ENCODE data around the gene CHMP1A. TPM values are rescaled to one million over a fixed set of nuclear protein-coding genes. Genes with fewer than 3 reads are reported as not detected.

CHMP1A gene
- total RNA-seq, 1 experiment from 2014 or later, result 108 TPM

DNA sequence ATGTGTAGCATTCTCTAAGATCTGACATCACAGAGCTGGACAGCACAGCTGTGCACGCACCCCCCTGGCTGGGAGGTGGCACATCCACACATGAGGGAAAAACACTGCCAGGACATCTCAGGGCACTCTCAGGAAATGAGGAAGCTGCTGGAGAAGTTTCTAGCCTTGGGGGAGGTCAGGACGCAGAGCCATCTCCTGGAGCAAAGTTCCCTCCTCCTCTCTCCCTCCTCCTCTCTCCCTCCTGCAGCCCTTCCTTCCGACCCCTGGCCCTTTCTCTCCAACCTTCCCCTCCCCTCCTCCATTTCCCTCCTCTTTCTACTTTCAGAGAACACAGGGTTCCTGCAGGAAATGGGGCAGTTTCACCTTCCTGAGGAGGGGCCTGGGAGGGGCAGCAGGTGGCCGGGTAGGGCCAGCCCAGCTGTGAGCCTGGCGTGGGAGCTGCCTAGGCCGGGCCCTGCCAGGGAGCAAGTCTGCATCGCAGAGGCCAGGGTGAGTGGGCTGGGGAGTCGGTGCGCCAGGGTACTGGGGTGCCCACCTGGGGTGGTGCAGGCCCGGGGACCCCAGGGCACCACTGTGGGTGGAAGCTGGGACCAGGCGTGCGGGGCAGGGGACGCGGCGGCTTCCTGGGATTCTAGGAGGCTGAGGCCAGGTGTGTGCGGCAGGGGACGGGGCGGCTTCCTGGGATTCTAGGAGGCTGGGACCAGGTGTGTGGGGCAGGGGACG lies 44.1 kb downstream of the CHMP1A start, which contains the start of gene DPEP1:
DPEP1 (plus strand) TSS at position 412 of the 723 bp plus-strand sequence. CDS start 16,769 bp downstream, outside the sequence.
- ATAC-seq (no peak; the same call in 1 of the 2 replicates), DNase-seq (no peak)
- Histone ChIP-seq H2AFZ (ENCODE audit: low read length) (no peak within 1 kb of the TSS), H3K36me3 (ENCODE audit: low read depth, low read length) (no peaks in the 10 kb centered on the region), H3K4me2 (ENCODE audit: low read length) (no peak within 1 kb of the TSS), H3K27me3 (ENCODE audit: low read length) (no peaks in the 10 kb centered on the region), H3K9me3 (ENCODE audit: low read length) (no peaks in the 10 kb centered on the region), H3F3A (ENCODE audit: low read length, unreplicated experiment) (no peaks in the 10 kb centered on the region), H3K4me1 (ENCODE audit: insufficient read depth, low read length) (no peaks in the 10 kb centered on the region), H3K79me2 (ENCODE audit: low read length) (no peaks in the 10 kb centered on the region), H3K9me2 (replicated peaks; ENCODE audit: low read length) (no peaks in the 10 kb centered on the region), H3K27ac (ENCODE audit: low read length) (no peak within 1 kb of the TSS), H4K20me1 (ENCODE audit: low read length) (no peaks in the 10 kb centered on the region), H3K9ac (ENCODE audit: low read length) (no peak within 1 kb of the TSS), H3K4me3 (ENCODE audit: low read length) (no peak within 1 kb of the TSS)
- intact Hi-C loops (cut with micrococcal nuclease), result no loop called here
- ChIA-PET CTCF (no interaction called here), POLR2A (ENCODE audit: unreplicated experiment) (no interaction called here)
- no TSS peak for BruUV-seq (replicated peaks)
- no peak for TF ChIP-seq EZH2phosphoT487 (IDR thresholded peaks at IDR 0.05; ENCODE audit: borderline replicate concordance, low read length)
- no peak for TF ChIP-seq EZH2 (IDR thresholded peaks at IDR 0.05; ENCODE audit: low read length, unreplicated experiment)
- TF ChIP-seq, protein P1, sequence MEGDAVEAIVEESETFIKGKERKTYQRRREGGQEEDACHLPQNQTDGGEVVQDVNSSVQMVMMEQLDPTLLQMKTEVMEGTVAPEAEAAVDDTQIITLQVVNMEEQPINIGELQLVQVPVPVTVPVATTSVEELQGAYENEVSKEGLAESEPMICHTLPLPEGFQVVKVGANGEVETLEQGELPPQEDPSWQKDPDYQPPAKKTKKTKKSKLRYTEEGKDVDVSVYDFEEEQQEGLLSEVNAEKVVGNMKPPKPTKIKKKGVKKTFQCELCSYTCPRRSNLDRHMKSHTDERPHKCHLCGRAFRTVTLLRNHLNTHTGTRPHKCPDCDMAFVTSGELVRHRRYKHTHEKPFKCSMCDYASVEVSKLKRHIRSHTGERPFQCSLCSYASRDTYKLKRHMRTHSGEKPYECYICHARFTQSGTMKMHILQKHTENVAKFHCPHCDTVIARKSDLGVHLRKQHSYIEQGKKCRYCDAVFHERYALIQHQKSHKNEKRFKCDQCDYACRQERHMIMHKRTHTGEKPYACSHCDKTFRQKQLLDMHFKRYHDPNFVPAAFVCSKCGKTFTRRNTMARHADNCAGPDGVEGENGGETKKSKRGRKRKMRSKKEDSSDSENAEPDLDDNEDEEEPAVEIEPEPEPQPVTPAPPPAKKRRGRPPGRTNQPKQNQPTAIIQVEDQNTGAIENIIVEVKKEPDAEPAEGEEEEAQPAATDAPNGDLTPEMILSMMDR (conservative IDR thresholded peaks at IDR 0.05; ENCODE audit: low read depth, low read length), result no peak

DNA sequence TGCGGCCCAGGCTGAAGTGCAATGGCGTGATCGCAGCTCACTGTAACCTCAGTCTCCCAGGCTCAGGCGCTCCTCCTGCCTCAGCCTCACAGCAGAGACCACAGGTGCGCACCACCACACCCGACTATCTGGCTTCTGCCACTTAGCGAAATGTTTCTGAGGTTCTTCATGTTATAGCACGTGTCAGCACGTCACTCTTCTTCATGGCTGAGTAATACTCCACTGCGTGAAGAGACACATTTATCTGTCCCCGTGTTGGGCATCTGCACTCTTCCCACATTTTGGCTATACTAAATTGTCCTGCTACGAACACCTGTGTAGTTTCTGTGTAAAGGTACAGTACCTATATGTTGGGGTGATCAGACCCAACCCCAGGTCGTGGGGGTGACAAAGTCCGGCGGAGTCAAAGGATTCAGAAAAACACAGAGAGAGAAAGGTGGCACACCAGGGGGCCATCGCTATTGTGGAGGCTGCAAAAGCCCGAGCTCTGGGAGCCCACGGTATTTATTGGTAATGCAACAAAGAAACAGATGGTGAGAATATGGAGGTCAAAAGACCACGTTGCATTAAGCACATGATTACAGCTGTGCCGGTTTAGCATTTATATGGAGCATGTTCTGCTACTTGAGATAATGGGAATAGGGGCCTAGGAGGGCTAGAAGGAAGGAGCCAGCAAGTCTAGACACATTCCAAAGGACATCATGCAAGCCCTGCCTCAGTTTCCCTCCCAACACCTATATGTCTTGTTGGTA lies 44.9 kb downstream of the CHMP1A start:
- no TSS peak for BruUV-seq (replicated peaks)
- H3K27ac ChIP-seq (ENCODE audit: low read length), result no peak overlapping the region
- no peaks in the 10 kb centered on the region for H3K9me2 ChIP-seq (replicated peaks; ENCODE audit: low read length)
- no peak overlapping the region for H3K9ac ChIP-seq (ENCODE audit: low read length)
- no peaks in the 10 kb centered on the region for H3K4me1 ChIP-seq (ENCODE audit: insufficient read depth, low read length)
- intact Hi-C loops (cut with micrococcal nuclease), result no loop called here
- ChIA-PET CTCF (no interaction called here), POLR2A (ENCODE audit: unreplicated experiment) (no interaction called here)
- DNase-seq, result no peak
- H3F3A ChIP-seq (ENCODE audit: low read length, unreplicated experiment), result no peaks in the 10 kb centered on the region
- TF ChIP-seq EZH2 (IDR thresholded peaks at IDR 0.05; ENCODE audit: low read length, unreplicated experiment) (no peak), EZH2phosphoT487 (IDR thresholded peaks at IDR 0.05; ENCODE audit: borderline replicate concordance, low read length) (no peak)
- TF ChIP-seq, protein P1 (conservative IDR thresholded peaks at IDR 0.05; ENCODE audit: low read depth, low read length), result no peak
- no peak overlapping the region for H2AFZ ChIP-seq (ENCODE audit: low read length)
- H4K20me1 ChIP-seq (ENCODE audit: low read length), result no peaks in the 10 kb centered on the region
- H3K36me3 ChIP-seq (ENCODE audit: low read depth, low read length), result no peaks in the 10 kb centered on the region
- ATAC-seq, result no peak
- H3K4me2 ChIP-seq (ENCODE audit: low read length), result no peak overlapping the region
- H3K9me3 ChIP-seq (ENCODE audit: low read length), result no peaks in the 10 kb centered on the region
- no peak overlapping the region for H3K4me3 ChIP-seq (ENCODE audit: low read length)
- H3K79me2 ChIP-seq (ENCODE audit: low read length), result no peaks in the 10 kb centered on the region
- no peaks in the 10 kb centered on the region for H3K27me3 ChIP-seq (ENCODE audit: low read length)

DNA sequence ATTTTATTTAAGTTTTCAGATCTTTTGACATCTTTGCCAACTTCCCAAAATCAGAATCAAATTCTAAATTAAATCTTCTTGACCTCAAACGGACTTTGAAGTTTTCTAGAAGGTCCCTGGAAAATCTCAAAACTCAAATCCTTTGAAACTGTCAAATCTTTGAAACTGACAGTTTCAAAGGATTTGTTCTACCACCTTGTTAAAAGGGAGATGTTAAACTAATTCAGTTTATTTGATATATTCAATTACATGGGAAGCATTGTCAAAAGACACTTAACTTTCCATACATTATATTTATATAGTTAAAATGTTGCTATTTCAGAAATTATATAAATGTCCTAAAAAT lies 47.4 kb downstream of the CHMP1A start:
- no peak overlapping the region for H3K27ac ChIP-seq (ENCODE audit: low read length)
- H3F3A ChIP-seq (ENCODE audit: low read length, unreplicated experiment), result no peaks in the 10 kb centered on the region
- TF ChIP-seq EZH2 (IDR thresholded peaks at IDR 0.05; ENCODE audit: low read length, unreplicated experiment) (no peak), EZH2phosphoT487 (IDR thresholded peaks at IDR 0.05; ENCODE audit: borderline replicate concordance, low read length) (no peak)
- TF ChIP-seq, protein P1 (conservative IDR thresholded peaks at IDR 0.05; ENCODE audit: low read depth, low read length), result no peak
- H3K9ac ChIP-seq (ENCODE audit: low read length), result no peak overlapping the region
- CTCF ChIA-PET, result no interaction called here
- intact Hi-C loops (cut with micrococcal nuclease), result no loop called here
- H3K4me1 ChIP-seq (ENCODE audit: insufficient read depth, low read length), result no peaks in the 10 kb centered on the region
- H3K36me3 ChIP-seq (ENCODE audit: low read depth, low read length), result no peaks in the 10 kb centered on the region
- POLR2A ChIA-PET (ENCODE audit: unreplicated experiment), result no interaction called here
- H3K9me3 ChIP-seq (ENCODE audit: low read length), result no peaks in the 10 kb centered on the region
- DNase-seq, result no peak
- H2AFZ ChIP-seq (ENCODE audit: low read length), result no peak overlapping the region
- no peaks in the 10 kb centered on the region for H3K79me2 ChIP-seq (ENCODE audit: low read length)
- no peaks in the 10 kb centered on the region for H4K20me1 ChIP-seq (ENCODE audit: low read length)
- no peak overlapping the region for H3K4me3 ChIP-seq (ENCODE audit: low read length)
- H3K27me3 ChIP-seq (ENCODE audit: low read length), result no peaks in the 10 kb centered on the region
- no peak overlapping the region for H3K4me2 ChIP-seq (ENCODE audit: low read length)
- ATAC-seq, result no peak
- BruUV-seq (replicated peaks), result no TSS peak
- H3K9me2 ChIP-seq (replicated peaks; ENCODE audit: low read length), result no peaks in the 10 kb centered on the region

All from PC-3 (cell line).